Mesenteric fat pad (tissue), 1 donor: ENCODE data around the gene EMD. TPM values are rescaled to one million over a fixed set of nuclear protein-coding genes. Genes with fewer than 3 reads are reported as not detected.

Source experiments
- DNase-seq: peaks from one replicate; pipeline ENCODE4 v3.0.0-alpha.2; 2020; ENCODE audit warnings: low spot score
- total RNA-seq: library from RNA; stranded (reverse); fragmentation: NEBNext Ultra II Directional; extraction: Animal tissue kit (Norgen Biotek cat#: 25700); gene quantifications from one replicate; pipeline ENCODE4 v1.2.1, GENCODE V29; 2021
- donor health status: DM: yes; HTN: yes; CAD: no.

Gene EMD
- total RNA-seq, 1 donor from 2014 or later = 57.4 TPM

- DNase-seq = no peak
These were observed 23.9 kb upstream of the EMD start for GRCh38 chrX:154355094-154355775.

GRCh38 chrX:154355776-154356140 is 23.3 kb upstream of the EMD start:
- DNase-seq = no peak

- DNase-seq = no peak
These were observed 22.5 kb upstream of the EMD start for GRCh38 chrX:154356596-154356995.

- DNase-seq = no peak
These were observed 21.9 kb upstream of the EMD start for GRCh38 chrX:154357205-154357604.

- DNase-seq = no peak
These were observed 21.1 kb upstream of the EMD start for GRCh38 chrX:154358011-154358410.

- DNase-seq = no peak
These were observed 20.3 kb upstream of the EMD start for GRCh38 chrX:154358829-154359228.

- DNase-seq = no peak
These were observed 19.5 kb upstream of the EMD start for GRCh38 chrX:154359362-154360154.

GRCh38 chrX:154360155-154360713 is 18.9 kb upstream of the EMD start:
- DNase-seq = no peak

- DNase-seq = no peak
These were observed 16.9 kb upstream of the EMD start for GRCh38 chrX:154362085-154362742.

GRCh38 chrX:154363706-154364439 is 15.2 kb upstream of the EMD start:
- DNase-seq = no peak

GRCh38 chrX:154365052-154365600 is 14.0 kb upstream of the EMD start:
- DNase-seq = no peak

GRCh38 chrX:154365997-154366665 is 13.0 kb upstream of the EMD start:
- DNase-seq = no peak

- DNase-seq = no peak
These were observed 12.4 kb upstream of the EMD start for GRCh38 chrX:154366666-154367055.

- no peak for DNase-seq
These were observed 11.4 kb upstream of the EMD start for GRCh38 chrX:154367474-154368308.

- DNase-seq = no peak
These were observed 10.3 kb upstream of the EMD start for GRCh38 chrX:154368630-154369448.

GRCh38 chrX:154369449-154370299 is 9.4 kb upstream of the EMD start:
- no peak for DNase-seq

- no peak for DNase-seq
These were observed 8.6 kb upstream of the EMD start for GRCh38 chrX:154370300-154371016.
